Measurements from ENCODE around the gene PHF1. TPM values are rescaled to one million over a fixed set of nuclear protein-coding genes. Genes with fewer than 3 reads are reported as not detected.

Gene PHF1
- total RNA-seq, 4 donors from 2014 or later = 68.5 to 91.5 (median 84.9) TPM

DNA sequence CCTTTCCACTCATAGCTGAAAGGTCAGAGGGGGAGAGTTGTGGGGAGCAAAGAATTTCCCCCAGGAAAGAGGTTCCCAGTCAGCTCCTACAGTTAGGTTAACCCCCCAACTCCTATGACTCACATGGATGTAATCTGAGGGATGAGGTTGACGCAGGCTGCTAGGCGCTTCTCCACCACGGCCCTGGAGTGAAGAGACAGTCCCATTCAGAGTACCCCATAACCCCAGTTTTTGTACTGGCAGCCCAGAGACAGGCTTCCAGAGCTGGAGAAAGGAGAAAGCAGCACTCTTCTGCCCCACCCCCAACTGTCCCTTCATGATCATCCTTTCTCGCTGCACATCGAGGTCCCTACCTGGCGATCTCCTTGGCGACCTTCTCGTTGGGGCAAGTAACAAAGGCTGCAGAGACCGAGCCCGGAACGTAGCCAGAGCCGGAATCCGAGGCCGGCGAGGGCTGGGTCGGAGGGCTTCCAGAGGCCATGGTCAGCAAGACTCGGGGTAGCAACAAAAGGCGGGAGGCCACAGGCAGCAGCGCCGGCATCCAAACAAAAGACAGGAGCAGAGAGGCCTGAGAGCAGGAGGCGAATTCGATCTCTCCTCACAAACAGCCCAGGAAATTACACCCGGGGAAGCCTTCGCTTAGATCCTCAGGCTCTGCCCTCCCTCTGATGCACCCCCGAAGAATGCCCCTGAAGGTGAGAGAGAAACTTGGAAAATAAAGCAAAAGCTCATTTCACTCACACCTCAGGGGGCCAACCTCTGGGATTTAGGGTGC is 6.5 kb downstream of the PHF1 start:
- Histone ChIP-seq H3K27ac (replicated peaks in 1 of 4) (peak overlapping the region; percentile 89 to 96 (median 96)), H3K4me1 (peaks cover 34 to 86% (median 82%) of the 10 kb centered on the region in 4 donors), H3K27me3 (no peaks in the 10 kb centered on the region), H3K9me3 (no peaks in the 10 kb centered on the region), H3K4me3 (peak overlapping the region; percentile 65 to 80 (median 74)), H3K36me3 (peaks cover 24 to 44% (median 43%) of the 10 kb centered on the region in 4 donors)
- no peak for DNase-seq (ENCODE audit: extremely low spot score)
- TF ChIP-seq EP300 (IDR thresholded peaks at IDR 0.05) (no peak), POLR2AphosphoS5 (IDR thresholded peaks at IDR 0.05) (peak in 1 of 2 donors; percentile 53), POLR2A (IDR thresholded peaks at IDR 0.05; ENCODE audit: low read depth) (no peak)
- TF ChIP-seq, protein P1, sequence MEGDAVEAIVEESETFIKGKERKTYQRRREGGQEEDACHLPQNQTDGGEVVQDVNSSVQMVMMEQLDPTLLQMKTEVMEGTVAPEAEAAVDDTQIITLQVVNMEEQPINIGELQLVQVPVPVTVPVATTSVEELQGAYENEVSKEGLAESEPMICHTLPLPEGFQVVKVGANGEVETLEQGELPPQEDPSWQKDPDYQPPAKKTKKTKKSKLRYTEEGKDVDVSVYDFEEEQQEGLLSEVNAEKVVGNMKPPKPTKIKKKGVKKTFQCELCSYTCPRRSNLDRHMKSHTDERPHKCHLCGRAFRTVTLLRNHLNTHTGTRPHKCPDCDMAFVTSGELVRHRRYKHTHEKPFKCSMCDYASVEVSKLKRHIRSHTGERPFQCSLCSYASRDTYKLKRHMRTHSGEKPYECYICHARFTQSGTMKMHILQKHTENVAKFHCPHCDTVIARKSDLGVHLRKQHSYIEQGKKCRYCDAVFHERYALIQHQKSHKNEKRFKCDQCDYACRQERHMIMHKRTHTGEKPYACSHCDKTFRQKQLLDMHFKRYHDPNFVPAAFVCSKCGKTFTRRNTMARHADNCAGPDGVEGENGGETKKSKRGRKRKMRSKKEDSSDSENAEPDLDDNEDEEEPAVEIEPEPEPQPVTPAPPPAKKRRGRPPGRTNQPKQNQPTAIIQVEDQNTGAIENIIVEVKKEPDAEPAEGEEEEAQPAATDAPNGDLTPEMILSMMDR (IDR thresholded peaks at IDR 0.05) = no peak
- intact Hi-C loops (cut with DNase I) = no loop called here
- 2% methylated on average over 18 of the region's 25 CpGs for WGBS

DNA sequence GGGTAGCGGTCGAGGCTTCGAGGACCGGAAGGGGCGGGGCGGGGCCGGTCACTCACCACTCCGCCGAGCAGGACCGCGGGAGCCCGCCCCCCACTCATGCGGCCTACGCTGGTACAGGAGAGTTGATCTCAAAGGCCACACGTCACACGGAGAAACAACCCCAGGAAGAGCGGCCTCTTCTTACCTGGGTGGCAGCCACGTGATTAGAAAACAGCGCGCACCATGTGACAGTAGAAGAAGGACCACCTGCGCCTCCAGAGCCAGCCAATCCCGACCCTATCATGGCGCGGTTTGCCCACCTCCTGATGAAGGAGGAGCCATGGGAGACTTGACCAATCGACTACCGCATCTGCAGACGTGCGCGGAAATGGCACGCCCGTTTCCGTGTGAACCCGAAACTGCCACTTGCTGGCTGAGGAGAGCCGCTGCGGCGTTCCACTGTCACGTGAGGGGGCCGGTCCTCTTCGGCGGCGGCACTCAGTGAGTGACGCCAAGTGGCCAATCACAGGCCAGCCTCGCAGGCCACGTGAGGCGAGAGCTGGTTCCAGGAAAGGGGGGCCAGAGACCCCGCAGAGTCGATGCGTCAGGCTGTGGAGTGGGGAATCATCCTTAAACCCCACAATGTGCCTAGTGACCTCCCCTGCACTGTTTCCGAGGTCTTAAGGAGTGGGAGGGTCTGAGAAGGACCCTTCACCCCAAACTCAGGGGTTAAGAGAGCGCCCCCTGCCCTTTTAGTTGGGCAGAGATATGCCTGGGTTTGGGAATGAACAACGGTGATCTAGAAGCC is 7.3 kb downstream of the PHF1 start, which contains the start of gene CUTA:
CUTA (minus strand) TSS at position 205 of the 787 bp plus-strand sequence; CDS start at position 98, 107 bp downstream.
- H3K4me3 ChIP-seq = peak within 1 kb of the TSS; percentile 65 to 80 (median 74)
- TF ChIP-seq POLR2AphosphoS5 (IDR thresholded peaks at IDR 0.05) = peak; percentile 97 to 98
- TF ChIP-seq, protein P1 (IDR thresholded peaks at IDR 0.05) = peak in 2 of 3 experiments; percentile 21 to 39
- no peak for TF ChIP-seq EP300 (IDR thresholded peaks at IDR 0.05)
- TF ChIP-seq POLR2A (IDR thresholded peaks at IDR 0.05; ENCODE audit: low read depth) = peak; percentile 70
- peaks cover 17 to 36% (median 35%) of the 10 kb centered on the region in 4 donors for H3K36me3 ChIP-seq
- H3K27me3 ChIP-seq = no peaks in the 10 kb centered on the region
- peak within 1 kb of the TSS; percentile 89 to 96 (median 96) for H3K27ac ChIP-seq (replicated peaks in 1 of 4)
- intact Hi-C loops (cut with DNase I) = no loop called here
- peaks cover 31 to 80% (median 74%) of the 10 kb centered on the region in 4 donors for H3K4me1 ChIP-seq
- DNase-seq (ENCODE audit: extremely low spot score) = peak; percentile 100
- WGBS = 0% methylated on average over 2 of the region's 51 CpGs
- no peaks in the 10 kb centered on the region for H3K9me3 ChIP-seq

DNA sequence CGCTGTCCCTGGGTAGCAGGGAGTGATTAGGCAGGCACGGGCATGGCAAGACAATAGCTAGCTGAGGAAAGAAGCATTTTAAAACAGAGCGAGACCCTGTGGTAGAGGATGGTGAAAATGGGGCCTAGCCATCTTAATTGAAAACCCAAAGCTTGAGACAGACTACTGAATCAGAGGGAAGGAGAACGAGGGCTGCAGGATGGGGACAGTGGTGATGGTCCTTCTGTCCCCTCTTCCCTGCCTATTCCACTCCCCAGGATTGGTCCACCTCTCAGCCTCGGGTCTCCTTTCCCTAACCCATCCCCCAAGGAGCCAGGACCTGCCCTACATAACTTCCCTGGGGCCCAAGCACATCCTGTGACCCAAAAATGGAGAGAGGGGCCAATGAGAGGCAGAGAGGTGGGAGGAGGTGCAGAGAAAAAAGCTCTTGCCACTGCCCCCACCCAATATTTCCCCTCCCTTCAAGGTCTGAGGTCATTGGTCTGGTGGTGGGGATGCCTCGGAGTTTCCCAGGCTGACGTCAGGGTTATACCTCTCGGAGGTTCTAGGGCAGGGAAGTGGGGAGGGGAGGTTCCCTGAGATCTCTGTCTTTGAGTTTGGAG is 8.0 kb downstream of the PHF1 start:
- WGBS = 41% methylated on average over 8 of the region's 8 CpGs
- Histone ChIP-seq H3K9me3 (no peaks in the 10 kb centered on the region), H3K4me1 (peaks cover 31 to 76% (median 69%) of the 10 kb centered on the region in 4 donors), H3K27me3 (no peaks in the 10 kb centered on the region), H3K27ac (replicated peaks in 1 of 4) (peak overlapping the region; percentile 89 to 96 (median 96)), H3K36me3 (peaks cover 11 to 29% (median 28%) of the 10 kb centered on the region in 4 donors), H3K4me3 (peak overlapping the region; percentile 65 to 80 (median 74))
- intact Hi-C loops (cut with DNase I) = no loop called here
- DNase-seq (ENCODE audit: extremely low spot score) = no peak
- TF ChIP-seq POLR2AphosphoS5 (IDR thresholded peaks at IDR 0.05) (no peak), POLR2A (IDR thresholded peaks at IDR 0.05; ENCODE audit: low read depth) (no peak), EP300 (IDR thresholded peaks at IDR 0.05) (no peak)
- TF ChIP-seq, protein P1 (IDR thresholded peaks at IDR 0.05) = no peak

DNA sequence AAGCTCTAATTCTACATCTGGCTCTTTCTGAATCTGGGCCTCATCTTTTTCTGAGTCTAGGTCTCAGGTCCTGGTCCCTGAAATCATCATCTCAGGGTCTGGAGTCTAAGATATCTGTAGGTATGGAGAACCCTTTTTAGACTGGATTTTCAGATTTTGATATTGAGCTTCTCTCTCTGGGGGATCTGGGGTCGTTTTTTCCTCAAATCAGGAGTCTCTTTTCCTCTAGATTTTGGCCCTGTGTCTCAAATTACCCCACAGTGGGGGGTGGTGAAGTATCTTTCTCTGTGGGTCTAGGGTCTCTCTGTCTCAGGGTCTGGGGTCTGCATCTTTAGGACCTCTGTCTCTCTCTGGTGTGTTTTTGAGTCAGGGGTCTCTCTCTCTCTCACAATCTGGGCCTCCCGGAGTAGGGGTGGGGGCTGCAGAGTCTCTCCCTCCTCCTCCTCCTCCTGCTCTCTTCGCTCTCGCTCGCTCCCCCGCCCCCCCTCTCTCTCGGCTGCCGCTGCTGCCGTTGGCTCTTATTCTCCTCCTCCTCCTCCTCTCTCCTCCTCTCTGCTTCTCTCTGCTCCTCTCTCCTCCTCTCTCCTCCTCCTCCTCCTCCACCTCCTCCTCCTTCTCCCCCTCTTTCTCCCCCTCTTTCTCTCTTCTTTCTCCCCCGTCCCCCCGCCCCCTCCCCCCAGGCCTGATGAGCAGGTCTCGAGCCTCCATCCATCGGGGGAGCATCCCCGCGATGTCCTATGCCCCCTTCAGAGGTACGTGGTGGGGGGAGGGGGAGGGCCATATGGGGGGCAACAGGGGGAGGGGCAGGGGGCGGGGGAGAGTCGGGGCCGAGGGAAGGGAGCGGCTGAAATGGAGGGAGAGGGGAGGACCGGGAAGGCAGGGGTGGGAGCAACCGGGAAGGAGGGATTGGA is 9.0 kb downstream of the PHF1 start, which contains the start of gene SYNGAP1:
SYNGAP1 (plus strand) TSS at position 486 of the 911 bp plus-strand sequence; CDS start at position 686, 200 bp downstream.
- 3% methylated on average over 21 of the region's 22 CpGs for WGBS
- intact Hi-C loops (cut with DNase I) = no loop called here
- DNase-seq (ENCODE audit: extremely low spot score) = no peak
- peaks cover 2 to 19% (median 18%) of the 10 kb centered on the region in 4 donors for H3K36me3 ChIP-seq
- H3K27ac ChIP-seq (replicated peaks in 1 of 4) = peak within 1 kb of the TSS; percentile 89 to 96 (median 96)
- no peak for TF ChIP-seq POLR2A (IDR thresholded peaks at IDR 0.05; ENCODE audit: low read depth)
- TF ChIP-seq POLR2AphosphoS5 (IDR thresholded peaks at IDR 0.05) = no peak
- TF ChIP-seq EP300 (IDR thresholded peaks at IDR 0.05) = no peak
- TF ChIP-seq, protein P1 (IDR thresholded peaks at IDR 0.05) = no peak
- H3K4me3 ChIP-seq = peak within 1 kb of the TSS; percentile 52 to 78 (median 61)
- H3K9me3 ChIP-seq = no peaks in the 10 kb centered on the region
- H3K4me1 ChIP-seq = peaks cover 41 to 76% (median 70%) of the 10 kb centered on the region in 4 donors
- no peaks in the 10 kb centered on the region for H3K27me3 ChIP-seq

Data from esophagus muscularis mucosa (tissue), 4 donors.